K562 (cell line): ENCODE measurements around the gene MMP21. TPM values are rescaled to one million over a fixed set of nuclear protein-coding genes. Genes with fewer than 3 reads are reported as not detected.

Experiments
- ATAC-seq: fragments of 200-7000 bp; cut with Tn5 transposase; 3 replicates; pipeline ENCODE4 v1.9.1; 2020; ENCODE audit warnings: moderate library complexity
- BruUV-seq: library from RNA; stranded (reverse); fragments of 400-500 nt; replicated peaks from 2 replicates; lab custom pipeline; 2021; lab: Mats Ljungman, UMichigan
- CTCF ChIA-PET: fragments of 300-600 bp; formaldehyde crosslinking; extraction: SDS; loops from one replicate; lab custom pipeline; 2021; ENCODE audit warnings: low intra/inter-chr PET ratio; lab: Yijun Ruan, JAX
- POLR2A ChIA-PET: fragments of 300-600, 350-650 bp; sonication (Branson Sonifier 250); formaldehyde crosslinking; extraction: SDS; loops from one replicate; lab custom pipeline; 2021; ENCODE audit warnings: antibody characterized with exemption, inconsistent platforms; lab: Yijun Ruan, JAX
- DNase-seq, 4 experiments: peaks; one replicate each; pipeline versions ENCODE4 v3.0.0 to v3.0.0-alpha.2; 2011 to 2018; ENCODE audit warnings: low spot score in 3 of 4, mixed read lengths in 3 of 4; ENCODE audit errors: extremely low read depth in 1 of 4
- FAIRE-seq: peaks from 2 replicates; lab custom pipeline; 2011; peaks lifted over from hg19 to GRCh38; lab: Jason Lieb, UNC
- H2AFZ ChIP-seq: 2 replicates; pipeline ENCODE4 v1.6.0; 2011; ENCODE audit warnings: low read depth, low read length, control low read depth, inconsistent platforms
- H3K27ac ChIP-seq: fragments of 200-600 bp; 3 replicates; pipeline ENCODE4 v1.8.0; 2011; ENCODE audit warnings: low read depth, mild to moderate bottlenecking, control low read depth, inconsistent platforms, low read length, moderate library complexity, mixed read lengths; ENCODE audit errors: extremely low read depth
- H3K27me3 ChIP-seq, 2 experiments: fragments of 300-600 bp in 1 of 2; 2 replicates in 1 of 2; 3 replicates in 1 of 2; pipeline versions ENCODE4 v1.6.0 to v1.8.0; 2011; ENCODE audit warnings: inconsistent platforms in 2 of 2, low read length in 2 of 2, mild to moderate bottlenecking in 1 of 2, mixed read lengths in 1 of 2, moderate library complexity in 1 of 2; ENCODE audit not compliant: control insufficient read depth in 2 of 2, insufficient read depth in 2 of 2
- H3K36me3 ChIP-seq: fragments of 300-600 bp; 3 replicates; pipeline ENCODE4 v1.8.0; 2011; ENCODE audit warnings: mild to moderate bottlenecking, low read length, inconsistent platforms; ENCODE audit not compliant: control insufficient read depth, insufficient read depth
- H3K4me1 ChIP-seq, 2 experiments: fragments of 200-600 bp in 1 of 2; replicated peaks in 1 of 2; 2 replicates in 1 of 2; 3 replicates in 1 of 2; pipeline versions ENCODE4 v1.5.1 to v1.8.0; 2011; ENCODE audit warnings: inconsistent platforms in 2 of 2, low read length in 2 of 2, mild to moderate bottlenecking in 1 of 2, mixed read lengths in 1 of 2, moderate library complexity in 1 of 2; ENCODE audit not compliant: control insufficient read depth in 2 of 2, insufficient read depth in 2 of 2
- H3K4me2 ChIP-seq: 2 replicates; pipeline ENCODE4 v1.6.1; 2011; ENCODE audit warnings: low read length, control low read depth, inconsistent platforms, mixed read lengths; ENCODE audit not compliant: insufficient read depth
- H3K4me3 ChIP-seq: fragments of 200-600 bp; sonication (generic), shearing (Covaris generic); 2 replicates; pipeline ENCODE4 v1.5.1; 2016; ENCODE audit warnings: control low read depth, inconsistent platforms
- H3K79me2 ChIP-seq: fragments of 200-600 bp; 3 replicates; pipeline ENCODE4 v1.8.0; 2011; ENCODE audit warnings: low read length, inconsistent platforms; ENCODE audit not compliant: control insufficient read depth, insufficient read depth
- H3K9ac ChIP-seq, 2 experiments: 2 replicates each; pipeline versions ENCODE4 v1.6.0 to v1.6.1; 2011; ENCODE audit warnings: low read depth in 2 of 2, low read length in 2 of 2, control low read depth in 1 of 2, inconsistent platforms in 1 of 2, mild to moderate bottlenecking in 1 of 2, mixed read lengths in 1 of 2; ENCODE audit not compliant: insufficient read depth in 1 of 2
- H3K9me1 ChIP-seq: one replicate; pipeline ENCODE4 v1.6.0; 2011; ENCODE audit warnings: inconsistent platforms, mild to moderate bottlenecking, low read length, moderate library complexity; ENCODE audit not compliant: control insufficient read depth, insufficient read depth
- H3K9me3 ChIP-seq: replicated peaks from 2 replicates; pipeline ENCODE4 v1.5.1; 2011; ENCODE audit warnings: low read depth, low read length, inconsistent platforms; ENCODE audit not compliant: control insufficient read depth, insufficient read depth
- H4K20me1 ChIP-seq: replicated peaks from 2 replicates; pipeline ENCODE4 v1.6.1; 2011; ENCODE audit warnings: low read length, inconsistent platforms, mixed read lengths; ENCODE audit not compliant: control insufficient read depth, insufficient read depth
- EGR1 ChIP-seq: fragments of 450-650 bp; conservative IDR thresholded peaks from 2 replicates; pipeline ENCODE4 v1.6.1; 2017; ENCODE audit warnings: mild to moderate bottlenecking
- NUFIP1 ChIP-seq: fragments of 450-650 bp; IDR thresholded peaks from 2 replicates; pipeline ENCODE4 v1.6.1; 2018; ENCODE audit not compliant: partially characterized antibody
- TAF1 ChIP-seq: IDR thresholded peaks from 2 replicates; pipeline ENCODE4 v1.6.1; 2011; ENCODE audit warnings: mild to moderate bottlenecking, low read length, moderate library complexity; ENCODE audit not compliant: insufficient read depth, control insufficient read depth, severe bottlenecking; ENCODE audit errors: extremely low read depth
- ZBTB26 ChIP-seq: fragments of 450-650 bp; formaldehyde crosslinking; IDR thresholded peaks from 2 replicates; pipeline ENCODE4 v1.4.0; 2022; ENCODE audit warnings: missing genetic modification characterization
- ZNF12 ChIP-seq: sonication (generic); formaldehyde crosslinking; IDR thresholded peaks from 2 replicates; pipeline ENCODE4 v1.4.0; 2020; ENCODE audit warnings: mild to moderate bottlenecking, missing genetic modification reagents
- WGBS: fragments of 100-300 bp; shearing (Covaris generic); methylation state at CpG from one replicate; pipeline ENCODE4 v1.1.6; 2016; ENCODE audit warnings: low coverage, mixed read lengths; ENCODE audit not compliant: insufficient coverage; ENCODE audit errors: missing lambda C conversion rate; 5-methylcytosine and 5-hydroxymethylcytosine counted together
- in situ Hi-C: fragments of 300-500 bp; cut with MboI; formaldehyde crosslinking; loops from 4 replicates; pipeline ENCODE4 v1.15.0; 2018; ENCODE audit warnings: inconsistent platforms, mixed read lengths
- intact Hi-C: fragments of 100-400 bp; cut with micrococcal nuclease; formaldehyde crosslinking; loops from 2 replicates; pipeline ENCODE4 v1.14.2; 2022
- polyA plus RNA-seq, 8 experiments: library from polyadenylated mRNA; depleted of rRNA in 4 of 8; stranded (reverse) in 5 of 8; unstranded in 3 of 8; fragments of >200 nt; fragmentation: Nextera tagmentation in 2 of 8; fragmentation: Illumina TruSeq in 1 of 8; extraction: Ambion mirVana in 2 of 8; extraction: Trizol in 1 of 8; gene quantifications; 2 replicates each; pipeline versions ENCODE4 v1.2.1 to v1.2.3, GENCODE V29; 2011 to 2014; ENCODE audit warnings: inconsistent platforms in 1 of 8, missing spikeins in 1 of 8
- total RNA-seq, 7 experiments: library from RNA; depleted of rRNA in 6 of 7; stranded (reverse); fragments of >200 nt in 6 of 7; fragmentation: Illumina TruSeq in 2 of 7; extraction: Trizol in 2 of 7; gene quantifications; 2 replicates each; pipeline versions ENCODE4 v1.2.1 to v1.2.3, GENCODE V29; 2011 to 2021; ENCODE audit warnings: low replicate concordance in 1 of 7
- TF ChIP-seq, protein P1 (sequence below): fragments of 250-450 bp; sonication (Bioruptor Pico); IDR thresholded peaks from 2 replicates; pipeline ENCODE4 v1.5.0; 2022; ENCODE audit warnings: mild to moderate bottlenecking
- TF ChIP-seq, protein P2 (sequence below): fragments of 250-450 bp; sonication (Bioruptor Pico); IDR thresholded peaks from 2 replicates; pipeline ENCODE4 v1.5.1; 2021; ENCODE audit warnings: mild to moderate bottlenecking
- TF ChIP-seq, protein P3 (sequence below): fragments of 450-650 bp; formaldehyde crosslinking; IDR thresholded peaks from 2 replicates; pipeline ENCODE4 v1.4.0; 2020; ENCODE audit warnings: mild to moderate bottlenecking, moderate library complexity

The MMP21 gene
- total and polyA plus RNA-seq, 9 of the 15 experiments (the other 6 are each of a cell fraction or from before 2014, with no cell fraction given): not detected

- H3K9ac ChIP-seq: no peak overlapping the region
- in situ Hi-C loops: no loop called here
- TF ChIP-seq, protein P1, sequence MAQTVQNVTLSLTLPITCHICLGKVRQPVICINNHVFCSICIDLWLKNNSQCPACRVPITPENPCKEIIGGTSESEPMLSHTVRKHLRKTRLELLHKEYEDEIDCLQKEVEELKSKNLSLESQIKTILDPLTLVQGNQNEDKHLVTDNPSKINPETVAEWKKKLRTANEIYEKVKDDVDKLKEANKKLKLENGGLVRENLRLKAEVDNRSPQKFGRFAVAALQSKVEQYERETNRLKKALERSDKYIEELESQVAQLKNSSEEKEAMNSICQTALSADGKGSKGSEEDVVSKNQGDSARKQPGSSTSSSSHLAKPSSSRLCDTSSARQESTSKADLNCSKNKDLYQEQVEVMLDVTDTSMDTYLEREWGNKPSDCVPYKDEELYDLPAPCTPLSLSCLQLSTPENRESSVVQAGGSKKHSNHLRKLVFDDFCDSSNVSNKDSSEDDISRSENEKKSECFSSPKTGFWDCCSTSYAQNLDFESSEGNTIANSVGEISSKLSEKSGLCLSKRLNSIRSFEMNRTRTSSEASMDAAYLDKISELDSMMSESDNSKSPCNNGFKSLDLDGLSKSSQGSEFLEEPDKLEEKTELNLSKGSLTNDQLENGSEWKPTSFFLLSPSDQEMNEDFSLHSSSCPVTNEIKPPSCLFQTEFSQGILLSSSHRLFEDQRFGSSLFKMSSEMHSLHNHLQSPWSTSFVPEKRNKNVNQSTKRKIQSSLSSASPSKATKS (CRISPR knock-in tag): no peak
- TF ChIP-seq, all 486 proteins: peak for 0
- WGBS: 94% methylated on average over 4 of the region's 4 CpGs
- Histone ChIP-seq H3K4me3 (no peak overlapping the region), H3K4me2 (no peak overlapping the region), H3K9me3 (no peaks in the 10 kb centered on the region), H3K79me2 (no peaks in the 10 kb centered on the region), H3K9me1 (no peaks in the 10 kb centered on the region), H3K27me3 (no peaks in the 10 kb centered on the region), H4K20me1 (no peaks in the 10 kb centered on the region), H3K4me1 (no peaks in the 10 kb centered on the region), H3K27ac (no peak overlapping the region), H2AFZ (no peak overlapping the region), H3K36me3 (peaks cover 69% of the 10 kb centered on the region)
- FAIRE-seq: no peak
- intact Hi-C loops: no loop called here
- ChIA-PET POLR2A (no interaction called here), CTCF (no interaction called here)
- ATAC-seq: no peak
- BruUV-seq: no TSS peak
- DNase-seq: no peak
Measured at GRCh38 chr10:125757742-125758141, 17.9 kb downstream of the MMP21 start.

DNA sequence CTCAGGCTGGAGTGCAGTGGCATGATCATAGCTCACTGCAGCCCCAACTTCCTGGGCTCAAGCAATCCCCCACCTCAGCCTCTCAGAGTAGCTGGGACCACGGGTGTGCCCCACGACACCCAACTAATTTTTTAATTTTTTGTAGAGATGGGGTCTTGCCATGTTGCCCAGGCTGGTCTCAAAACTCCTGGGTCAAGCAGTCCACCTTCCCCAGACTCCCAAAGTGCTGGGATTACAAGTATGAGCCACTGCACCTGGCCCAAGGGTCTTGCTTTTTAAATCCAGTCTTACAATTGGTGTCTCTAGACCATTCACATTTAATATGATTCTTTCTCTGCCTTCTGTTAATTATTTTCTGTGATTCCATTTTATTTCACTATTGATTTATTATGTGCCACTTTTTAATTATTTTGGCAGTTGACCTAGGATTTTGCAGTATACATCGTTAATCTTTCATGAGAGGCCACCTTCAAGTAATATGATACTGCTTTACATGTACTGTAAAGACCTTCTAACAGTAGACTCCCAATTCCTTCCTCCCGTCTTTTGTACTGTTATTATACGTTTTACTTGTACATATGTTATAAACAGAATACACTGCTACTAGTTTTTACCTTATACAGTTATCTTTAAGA is 18.7 kb downstream of the MMP21 start:
- Histone ChIP-seq H3K27ac (no peak overlapping the region), H3K4me1 (no peaks in the 10 kb centered on the region), H3K9me1 (no peaks in the 10 kb centered on the region), H3K9ac (no peak overlapping the region), H3K4me2 (no peak overlapping the region), H4K20me1 (no peaks in the 10 kb centered on the region), H2AFZ (no peak overlapping the region), H3K4me3 (no peak overlapping the region), H3K27me3 (no peaks in the 10 kb centered on the region), H3K79me2 (no peaks in the 10 kb centered on the region), H3K36me3 (peaks cover 71% of the 10 kb centered on the region), H3K9me3 (no peaks in the 10 kb centered on the region)
- DNase-seq (no peak), FAIRE-seq (no peak), ATAC-seq (no peak)
- intact Hi-C loops: no loop called here
- CTCF ChIA-PET: no interaction called here
- BruUV-seq: no TSS peak
- in situ Hi-C loops: no loop called here
- WGBS: 83% methylated on average over 5 of the region's 5 CpGs
- POLR2A ChIA-PET: interaction anchor here (0.6 to 0.9 kb wide), 2 partner anchors 33 to 139 kb away, joined by 3 read pairs; no protein-coding TSS in a partner anchor
- TF ChIP-seq ZBTB26 (CRISPR knock-in tag) (no peak), NUFIP1 (no peak), ZNF12 (CRISPR knock-in tag) (no peak), TAF1 (no peak), EGR1 (no peak)
- TF ChIP-seq, protein P2, sequence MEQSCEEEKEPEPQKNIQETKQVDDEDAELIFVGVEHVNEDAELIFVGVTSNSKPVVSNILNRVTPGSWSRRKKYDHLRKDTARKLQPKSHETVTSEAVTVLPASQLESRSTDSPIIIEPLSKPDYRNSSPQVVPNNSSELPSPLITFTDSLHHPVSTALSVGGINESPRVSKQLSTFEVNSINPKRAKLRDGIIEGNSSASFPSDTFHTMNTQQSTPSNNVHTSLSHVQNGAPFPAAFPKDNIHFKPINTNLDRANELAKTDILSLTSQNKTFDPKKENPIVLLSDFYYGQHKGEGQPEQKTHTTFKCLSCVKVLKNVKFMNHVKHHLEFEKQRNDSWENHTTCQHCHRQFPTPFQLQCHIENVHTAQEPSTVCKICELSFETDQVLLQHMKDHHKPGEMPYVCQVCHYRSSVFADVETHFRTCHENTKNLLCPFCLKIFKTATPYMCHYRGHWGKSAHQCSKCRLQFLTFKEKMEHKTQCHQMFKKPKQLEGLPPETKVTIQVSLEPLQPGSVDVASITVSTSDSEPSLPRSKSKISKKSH (CRISPR knock-in tag): no peak
- TF ChIP-seq, protein P3, sequence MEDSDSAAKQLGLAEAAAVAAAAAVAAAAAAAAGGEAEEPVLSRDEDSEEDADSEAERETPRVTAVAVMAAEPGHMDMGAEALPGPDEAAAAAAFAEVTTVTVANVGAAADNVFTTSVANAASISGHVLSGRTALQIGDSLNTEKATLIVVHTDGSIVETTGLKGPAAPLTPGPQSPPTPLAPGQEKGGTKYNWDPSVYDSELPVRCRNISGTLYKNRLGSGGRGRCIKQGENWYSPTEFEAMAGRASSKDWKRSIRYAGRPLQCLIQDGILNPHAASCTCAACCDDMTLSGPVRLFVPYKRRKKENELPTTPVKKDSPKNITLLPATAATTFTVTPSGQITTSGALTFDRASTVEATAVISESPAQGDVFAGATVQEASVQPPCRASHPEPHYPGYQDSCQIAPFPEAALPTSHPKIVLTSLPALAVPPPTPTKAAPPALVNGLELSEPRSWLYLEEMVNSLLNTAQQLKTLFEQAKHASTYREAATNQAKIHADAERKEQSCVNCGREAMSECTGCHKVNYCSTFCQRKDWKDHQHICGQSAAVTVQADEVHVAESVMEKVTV (CRISPR knock-in tag): no peak
